ENCODE measurements around the gene POC1A. TPM values are rescaled to one million over a fixed set of nuclear protein-coding genes. Genes with fewer than 3 reads are reported as not detected.

Gene POC1A
- total RNA-seq, 1 experiment from 2014 or later = 29.0 TPM

- Mint-ChIP-seq H3K9me3 (no peaks in the 10 kb centered on the region), H3K36me3 (ENCODE audit: insufficient read depth in 1 of 3, low read depth in 3 of 3) (peaks cover 0 to 25% (median 19%) of the 10 kb centered on the region in 3 experiments; a peak in 5 of 7 replicates), H3K4me3 (no peak overlapping the region), H3K27ac (no peak overlapping the region; a peak in 2 of 7 replicates), H3K27me3 (ENCODE audit: low read depth) (peaks cover 3% of the 10 kb centered on the region; the same call in 1 of the 2 replicates), H3K4me1 (peaks cover 2 to 5% of the 10 kb centered on the region in 2 experiments; a peak in 1 of 4 replicates)
- no CpG with 5 or more reads among the region's 22 CpGs for WGBS (ENCODE audit: extremely low coverage, insufficient read length, low lambda C conversion rate)
- Histone ChIP-seq H3K9me3 (ENCODE audit: control insufficient read depth, low read depth, low read length) (no peaks in the 10 kb centered on the region), H3K18ac (ENCODE audit: insufficient read length, low read depth, low read length) (no peak overlapping the region), H4K20me1 (ENCODE audit: control insufficient read depth, insufficient read depth, insufficient read length) (no peaks in the 10 kb centered on the region), H4K91ac (ENCODE audit: insufficient read length, low read depth, low read length) (no peak overlapping the region), H2BK15ac (ENCODE audit: low read depth, low read length) (no peak overlapping the region), H3K27me3 (ENCODE audit: insufficient read depth, low read length) (no peaks in the 10 kb centered on the region), H2BK5ac (ENCODE audit: insufficient read length, low read length) (no peak overlapping the region), H2BK120ac (ENCODE audit: low read depth, low read length, poor library complexity, severe bottlenecking) (no peak overlapping the region), H3K56ac (ENCODE audit: insufficient read length, low read depth, low read length) (no peak overlapping the region), H3T11ph (ENCODE audit: low read length) (no peak overlapping the region), H2AK5ac (ENCODE audit: insufficient read length, low read length) (no peak overlapping the region), H3K79me2 (ENCODE audit: insufficient read depth, low read length) (no peaks in the 10 kb centered on the region), H3K4me1 (ENCODE audit: insufficient read depth, low read length) (no peaks in the 10 kb centered on the region), H3K23me2 (ENCODE audit: insufficient read length, low read depth, low read length, poor library complexity, severe bottlenecking) (no peaks in the 10 kb centered on the region), H2AFZ (ENCODE audit: low read length) (no peak overlapping the region), H3K14ac (ENCODE audit: insufficient read depth, low read length) (no peak overlapping the region), H4K5ac (ENCODE audit: insufficient read length, low read depth, low read length) (no peak overlapping the region), H4K8ac (replicated peaks; ENCODE audit: insufficient read length, low read depth, low read length) (no peak overlapping the region), H3K79me1 (ENCODE audit: insufficient read depth, low read depth, low read length, poor library complexity, severe bottlenecking) (no peaks in the 10 kb centered on the region), H3K4ac (ENCODE audit: low read depth, low read length) (no peak overlapping the region), H3K9ac (ENCODE audit: extremely low read depth, insufficient read length, low read length) (no peak overlapping the region), H3K27ac (ENCODE audit: insufficient read length, low read depth, low read length) (no peak overlapping the region), H3K23ac (ENCODE audit: insufficient read length, low read depth, low read length) (no peak overlapping the region), H2BK12ac (ENCODE audit: insufficient read length, low read depth, low read length) (no peak overlapping the region), H3K4me2 (ENCODE audit: insufficient read depth, insufficient read length, low read length) (no peak overlapping the region), H2BK20ac (ENCODE audit: low read depth, low read length, poor library complexity, severe bottlenecking) (no peak overlapping the region)
- DNase-seq = no peak
- no peak for TF ChIP-seq CTCF (conservative IDR thresholded peaks at IDR 0.05)
These were observed 83.2 kb downstream of the POC1A start for GRCh38 chr3:52070724-52071621.

Measured in H9 (cell line).